Muscle layer of duodenum (tissue), 2 donors: ENCODE results near the gene UBE4B.

Experiments used
- H3K27ac ChIP-seq: one replicate; pipeline ENCODE4 v1.7.0; 2013; ENCODE audit warnings: mild to moderate bottlenecking, low read length
- H3K27me3 ChIP-seq: one replicate; pipeline ENCODE4 v1.7.0; 2013; ENCODE audit warnings: low read depth, mild to moderate bottlenecking, control low read depth, low read length
- H3K36me3 ChIP-seq, 2 donors: one replicate each; pipeline ENCODE4 v1.7.0; 2013; ENCODE audit warnings: low read length in 2 of 2, control low read depth in 1 of 2, mild to moderate bottlenecking in 1 of 2; ENCODE audit not compliant: insufficient read depth in 2 of 2, control insufficient read depth in 1 of 2
- H3K4me1 ChIP-seq, 2 donors: one replicate each; pipeline ENCODE4 v1.7.0; 2013; ENCODE audit warnings: low read length in 2 of 2, mild to moderate bottlenecking in 2 of 2, control low read depth in 1 of 2, moderate library complexity in 1 of 2; ENCODE audit not compliant: insufficient read depth in 2 of 2, control insufficient read depth in 1 of 2
- H3K4me3 ChIP-seq, 2 donors: one replicate each; pipeline ENCODE4 v1.7.0; 2013; ENCODE audit warnings: low read length in 2 of 2, low read depth in 1 of 2, mild to moderate bottlenecking in 1 of 2
- H3K9me3 ChIP-seq, 2 donors: one replicate each; pipeline ENCODE4 v1.7.0; 2013; ENCODE audit warnings: low read length in 2 of 2, control low read depth in 1 of 2, mild to moderate bottlenecking in 1 of 2; ENCODE audit not compliant: control insufficient read depth in 1 of 2
- donor health status: healthy.

The UBE4B gene

GRCh38 chr1:10045480-10046355 lies 13.0 kb downstream of the UBE4B start:
- Histone ChIP-seq H3K27ac (no peak overlapping the region), H3K4me1 (peaks cover 5 to 28% of the 10 kb centered on the region in 2 donors), H3K4me3 (peak overlapping the region in 1 of 2 donors; percentile 24)

GRCh38 chr1:10046356-10047085 lies 13.8 kb downstream of the UBE4B start:
- Histone ChIP-seq H3K36me3 (peaks cover 5 to 10% of the 10 kb centered on the region in 2 donors), H3K4me3 (peak overlapping the region in 1 of 2 donors; percentile 24), H3K27ac (no peak overlapping the region), H3K9me3 (no peaks in the 10 kb centered on the region), H3K4me1 (peaks cover 5 to 28% of the 10 kb centered on the region in 2 donors), H3K27me3 (no peaks in the 10 kb centered on the region)

More at GRCh38 chr1:10045480-10046355, 13.0 kb downstream of the UBE4B start:
- peaks cover 3 to 6% of the 10 kb centered on the region in 2 donors for H3K36me3 ChIP-seq
- H3K27me3 ChIP-seq, result no peaks in the 10 kb centered on the region
- no peaks in the 10 kb centered on the region for H3K9me3 ChIP-seq

GRCh38 chr1:10048601-10049000 lies 15.8 kb downstream of the UBE4B start:
- no peak overlapping the region for H3K27ac ChIP-seq

GRCh38 chr1:10050611-10051010 lies 17.9 kb downstream of the UBE4B start:
- peaks cover 7 to 10% of the 10 kb centered on the region in 2 donors for H3K36me3 ChIP-seq
- H3K4me1 ChIP-seq, result peaks cover 3 to 25% of the 10 kb centered on the region in 2 donors
- no peaks in the 10 kb centered on the region for H3K27me3 ChIP-seq
- no peak overlapping the region for H3K4me3 ChIP-seq
- H3K27ac ChIP-seq, result no peak overlapping the region
- no peaks in the 10 kb centered on the region for H3K9me3 ChIP-seq

More at GRCh38 chr1:10048601-10049000, 15.8 kb downstream of the UBE4B start:
- Histone ChIP-seq H3K36me3 (peaks cover 7 to 10% of the 10 kb centered on the region in 2 donors), H3K4me1 (peaks cover 5 to 28% of the 10 kb centered on the region in 2 donors), H3K4me3 (no peak overlapping the region), H3K27me3 (no peaks in the 10 kb centered on the region), H3K9me3 (no peaks in the 10 kb centered on the region)

GRCh38 chr1:10051656-10052055 lies 18.9 kb downstream of the UBE4B start:
- Histone ChIP-seq H3K4me1 (peaks cover 0 to 25% of the 10 kb centered on the region in 2 donors), H3K27ac (no peak overlapping the region), H3K36me3 (peaks cover 4 to 7% of the 10 kb centered on the region in 2 donors), H3K4me3 (no peak overlapping the region), H3K9me3 (no peaks in the 10 kb centered on the region), H3K27me3 (no peaks in the 10 kb centered on the region)

- Histone ChIP-seq H3K27me3 (no peaks in the 10 kb centered on the region), H3K9me3 (no peaks in the 10 kb centered on the region), H3K4me3 (no peak overlapping the region), H3K36me3 (peaks cover 4 to 7% of the 10 kb centered on the region in 2 donors), H3K27ac (no peak overlapping the region), H3K4me1 (peaks cover 0 to 18% of the 10 kb centered on the region in 2 donors)
These were observed 19.6 kb downstream of the UBE4B start for GRCh38 chr1:10052347-10052746.

GRCh38 chr1:10054465-10054864 lies 21.7 kb downstream of the UBE4B start:
- H3K27me3 ChIP-seq, result no peaks in the 10 kb centered on the region
- peaks cover 3 to 4% of the 10 kb centered on the region in 2 donors for H3K36me3 ChIP-seq
- peaks cover 0 to 33% of the 10 kb centered on the region in 2 donors for H3K4me1 ChIP-seq

GRCh38 chr1:10056599-10056987 lies 23.8 kb downstream of the UBE4B start:
- H3K36me3 ChIP-seq, result peaks cover 0 to under 1% of the 10 kb centered on the region in 2 donors
- H3K4me3 ChIP-seq, result no peak overlapping the region
- no peak overlapping the region for H3K27ac ChIP-seq
- H3K4me1 ChIP-seq, result peaks cover 0 to 34% of the 10 kb centered on the region in 2 donors
- H3K9me3 ChIP-seq, result no peaks in the 10 kb centered on the region
- no peaks in the 10 kb centered on the region for H3K27me3 ChIP-seq

More at GRCh38 chr1:10054465-10054864, 21.7 kb downstream of the UBE4B start:
- Histone ChIP-seq H3K9me3 (no peaks in the 10 kb centered on the region), H3K27ac (no peak overlapping the region), H3K4me3 (no peak overlapping the region)

- Histone ChIP-seq H3K27ac (no peak overlapping the region), H3K36me3 (no peaks in the 10 kb centered on the region)
These were observed 24.6 kb downstream of the UBE4B start for GRCh38 chr1:10057343-10057742.

GRCh38 chr1:10057796-10058195 lies 25.0 kb downstream of the UBE4B start:
- H3K9me3 ChIP-seq, result no peaks in the 10 kb centered on the region
- no peak overlapping the region for H3K4me3 ChIP-seq
- peaks cover 0 to 34% of the 10 kb centered on the region in 2 donors for H3K4me1 ChIP-seq
- no peaks in the 10 kb centered on the region for H3K27me3 ChIP-seq
- no peak overlapping the region for H3K27ac ChIP-seq
- H3K36me3 ChIP-seq, result no peaks in the 10 kb centered on the region

More at GRCh38 chr1:10057343-10057742, 24.6 kb downstream of the UBE4B start:
- H3K9me3 ChIP-seq, result no peaks in the 10 kb centered on the region
- no peaks in the 10 kb centered on the region for H3K27me3 ChIP-seq
- H3K4me3 ChIP-seq, result no peak overlapping the region
- peaks cover 0 to 34% of the 10 kb centered on the region in 2 donors for H3K4me1 ChIP-seq

- no peaks in the 10 kb centered on the region for H3K9me3 ChIP-seq
- H3K27me3 ChIP-seq, result no peaks in the 10 kb centered on the region
- H3K4me1 ChIP-seq, result peaks cover 0 to 34% of the 10 kb centered on the region in 2 donors
- no peak overlapping the region for H3K27ac ChIP-seq
- no peaks in the 10 kb centered on the region for H3K36me3 ChIP-seq
- H3K4me3 ChIP-seq, result no peak overlapping the region
These were observed 26.6 kb downstream of the UBE4B start for GRCh38 chr1:10059342-10059718.
